ENCODE results near the gene METTL22. TPM values are rescaled to one million over a fixed set of nuclear protein-coding genes. Genes with fewer than 3 reads are reported as not detected.

METTL22 gene
- total RNA-seq, 3 donors from 2014 or later: 26.9 to 36.1 (median 27.4) TPM

GRCh38 chr16:8631373-8631772 is 9.9 kb downstream of the METTL22 start:
- H3K27me3 ChIP-seq: no peaks in the 10 kb centered on the region
- H3K27ac ChIP-seq: no peak overlapping the region
- H3K36me3 ChIP-seq: peaks cover 5% of the 10 kb centered on the region
- H3K4me1 ChIP-seq: no peaks in the 10 kb centered on the region
- H3K4me3 ChIP-seq: no peak overlapping the region
- no peak for DNase-seq (ENCODE audit: low spot score in 2 of 2)
- intact Hi-C loops (cut with DNase I; ENCODE audit: low total_unique reads): no loop called here
- H3K9me3 ChIP-seq: no peaks in the 10 kb centered on the region
- TF ChIP-seq POLR2A (IDR thresholded peaks at IDR 0.05): no peak
- no peak for TF ChIP-seq CTCF (IDR thresholded peaks at IDR 0.05)
- TF ChIP-seq POLR2AphosphoS5 (IDR thresholded peaks at IDR 0.05): no peak

GRCh38 chr16:8631818-8632465 is 10.4 kb downstream of the METTL22 start:
- no peak for DNase-seq (ENCODE audit: low spot score in 2 of 2)
- Histone ChIP-seq H3K36me3 (peaks cover 5% of the 10 kb centered on the region), H3K4me1 (no peaks in the 10 kb centered on the region), H3K9me3 (no peaks in the 10 kb centered on the region), H3K27me3 (no peaks in the 10 kb centered on the region), H3K4me3 (no peak overlapping the region), H3K27ac (no peak overlapping the region)
- TF ChIP-seq POLR2AphosphoS5 (IDR thresholded peaks at IDR 0.05): no peak
- TF ChIP-seq CTCF (IDR thresholded peaks at IDR 0.05): no peak
- no peak for TF ChIP-seq POLR2A (IDR thresholded peaks at IDR 0.05)
- intact Hi-C loops (cut with DNase I; ENCODE audit: low total_unique reads): no loop called here

- no peak for DNase-seq (ENCODE audit: low spot score in 2 of 2)
- no peaks in the 10 kb centered on the region for H3K27me3 ChIP-seq
- H3K36me3 ChIP-seq: peaks cover 5% of the 10 kb centered on the region
- TF ChIP-seq POLR2A (IDR thresholded peaks at IDR 0.05): no peak
- TF ChIP-seq CTCF (IDR thresholded peaks at IDR 0.05): no peak
- no peak for TF ChIP-seq POLR2AphosphoS5 (IDR thresholded peaks at IDR 0.05)
- no peak overlapping the region for H3K4me3 ChIP-seq
- intact Hi-C loops (cut with DNase I; ENCODE audit: low total_unique reads): no loop called here
- no peaks in the 10 kb centered on the region for H3K4me1 ChIP-seq
- H3K27ac ChIP-seq: no peak overlapping the region
- no peaks in the 10 kb centered on the region for H3K9me3 ChIP-seq
Measured at GRCh38 chr16:8632675-8633182, 11.2 kb downstream of the METTL22 start.

GRCh38 chr16:8634991-8635736 is 13.7 kb downstream of the METTL22 start:
- TF ChIP-seq CTCF (IDR thresholded peaks at IDR 0.05): no peak
- no peaks in the 10 kb centered on the region for H3K36me3 ChIP-seq
- intact Hi-C loops (cut with DNase I; ENCODE audit: low total_unique reads): no loop called here
- no peak overlapping the region for H3K27ac ChIP-seq
- H3K27me3 ChIP-seq: no peaks in the 10 kb centered on the region
- no peak for DNase-seq (ENCODE audit: low spot score in 2 of 2)
- no peaks in the 10 kb centered on the region for H3K9me3 ChIP-seq
- no peak overlapping the region for H3K4me3 ChIP-seq
- H3K4me1 ChIP-seq: no peaks in the 10 kb centered on the region

GRCh38 chr16:8639694-8640093 is 18.2 kb downstream of the METTL22 start:
- TF ChIP-seq POLR2AphosphoS5 (IDR thresholded peaks at IDR 0.05): no peak
- no peak for TF ChIP-seq POLR2A (IDR thresholded peaks at IDR 0.05)
- no peak for TF ChIP-seq CTCF (IDR thresholded peaks at IDR 0.05)
- H3K9me3 ChIP-seq: no peaks in the 10 kb centered on the region
- DNase-seq (ENCODE audit: low spot score in 2 of 2): no peak
- H3K27ac ChIP-seq: no peak overlapping the region
- H3K27me3 ChIP-seq: no peaks in the 10 kb centered on the region
- no peaks in the 10 kb centered on the region for H3K4me1 ChIP-seq
- peaks cover 7% of the 10 kb centered on the region for H3K36me3 ChIP-seq
- intact Hi-C loops (cut with DNase I; ENCODE audit: low total_unique reads): loop anchor here (10.0 kb wide), 1 partner anchor 245 kb away; the partner anchor contains the start of gene LITAFD
- H3K4me3 ChIP-seq: no peak overlapping the region
